ENCODE results near the gene MS4A10. TPM values are rescaled to one million over a fixed set of nuclear protein-coding genes. Genes with fewer than 3 reads are reported as not detected.

The MS4A10 gene
- total and polyA plus RNA-seq, 2 experiments from 2014 or later, result 0.21 to 0.47 TPM

DNA sequence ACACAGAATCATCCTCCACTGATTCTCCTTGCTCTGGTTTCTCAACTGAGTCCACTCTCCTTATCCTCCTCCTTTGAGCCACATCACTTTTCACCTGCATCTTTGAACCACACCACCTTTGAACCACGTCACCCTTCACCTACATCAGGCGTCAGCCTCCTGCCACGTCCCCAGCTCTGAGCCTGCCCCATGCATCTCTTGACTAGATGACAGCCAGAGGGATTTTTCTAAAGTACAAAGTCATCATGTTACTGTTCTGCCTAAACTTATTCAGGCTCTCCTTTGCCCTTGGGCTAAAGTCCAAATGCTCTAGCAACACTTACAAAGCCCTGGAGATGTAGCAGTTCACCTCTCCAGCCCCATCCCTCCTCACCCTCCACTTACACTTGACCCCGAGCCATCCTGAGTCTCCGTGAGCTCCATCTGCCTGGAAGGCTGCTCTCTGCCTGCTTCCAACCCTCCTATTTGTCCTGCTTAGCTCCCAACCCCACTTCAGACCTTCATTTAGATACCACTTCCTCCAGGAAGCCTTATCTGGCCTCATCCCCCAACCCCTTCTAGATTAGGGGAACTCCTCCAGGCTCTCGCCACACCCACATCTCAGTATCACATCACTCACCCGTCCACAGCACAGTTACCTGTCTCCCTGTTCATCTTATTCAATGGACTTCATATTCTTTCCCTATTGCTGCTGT is 3.7 kb upstream of the MS4A10 start:
- TF ChIP-seq EZH2phosphoT487 (IDR thresholded peaks at IDR 0.05; ENCODE audit: low read depth, severe bottlenecking, unreplicated experiment) (no peak), EZH2 (IDR thresholded peaks at IDR 0.05; ENCODE audit: borderline replicate concordance) (no peak)
- TF ChIP-seq, protein P1, sequence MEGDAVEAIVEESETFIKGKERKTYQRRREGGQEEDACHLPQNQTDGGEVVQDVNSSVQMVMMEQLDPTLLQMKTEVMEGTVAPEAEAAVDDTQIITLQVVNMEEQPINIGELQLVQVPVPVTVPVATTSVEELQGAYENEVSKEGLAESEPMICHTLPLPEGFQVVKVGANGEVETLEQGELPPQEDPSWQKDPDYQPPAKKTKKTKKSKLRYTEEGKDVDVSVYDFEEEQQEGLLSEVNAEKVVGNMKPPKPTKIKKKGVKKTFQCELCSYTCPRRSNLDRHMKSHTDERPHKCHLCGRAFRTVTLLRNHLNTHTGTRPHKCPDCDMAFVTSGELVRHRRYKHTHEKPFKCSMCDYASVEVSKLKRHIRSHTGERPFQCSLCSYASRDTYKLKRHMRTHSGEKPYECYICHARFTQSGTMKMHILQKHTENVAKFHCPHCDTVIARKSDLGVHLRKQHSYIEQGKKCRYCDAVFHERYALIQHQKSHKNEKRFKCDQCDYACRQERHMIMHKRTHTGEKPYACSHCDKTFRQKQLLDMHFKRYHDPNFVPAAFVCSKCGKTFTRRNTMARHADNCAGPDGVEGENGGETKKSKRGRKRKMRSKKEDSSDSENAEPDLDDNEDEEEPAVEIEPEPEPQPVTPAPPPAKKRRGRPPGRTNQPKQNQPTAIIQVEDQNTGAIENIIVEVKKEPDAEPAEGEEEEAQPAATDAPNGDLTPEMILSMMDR (IDR thresholded peaks at IDR 0.05; ENCODE audit: poor library complexity), result no peak
- Histone ChIP-seq H2AFZ (no peak overlapping the region), H3K4me1 (ENCODE audit: insufficient read depth) (no peaks in the 10 kb centered on the region), H3K79me2 (no peaks in the 10 kb centered on the region), H4K20me1 (ENCODE audit: insufficient read depth, poor library complexity, severe bottlenecking) (no peaks in the 10 kb centered on the region), H3K4me2 (no peak overlapping the region), H3K9me2 (replicated peaks; ENCODE audit: insufficient read depth) (no peaks in the 10 kb centered on the region), H3K9me3 (ENCODE audit: low read depth) (no peaks in the 10 kb centered on the region), H3K36me3 (replicated peaks; ENCODE audit: insufficient read depth, low read depth) (no peaks in the 10 kb centered on the region), H3K27me3 (no peaks in the 10 kb centered on the region), H3K4me3 (no peak overlapping the region), H3K27ac (no peak overlapping the region)
- 69% methylated on average over 7 of the region's 7 CpGs for WGBS (ENCODE audit: low lambda C conversion rate, missing lambda C conversion rate)
- no peak for DNase-seq (ENCODE audit: low spot score)

- Histone ChIP-seq H3K27ac (no peak overlapping the region), H3K4me2 (no peak overlapping the region), H3K4me1 (ENCODE audit: insufficient read depth) (peaks cover 2% of the 10 kb centered on the region), H3K9me2 (replicated peaks; ENCODE audit: insufficient read depth) (no peaks in the 10 kb centered on the region), H3K27me3 (no peaks in the 10 kb centered on the region), H3K4me3 (no peak overlapping the region), H3K9me3 (ENCODE audit: low read depth) (no peaks in the 10 kb centered on the region), H3K79me2 (no peaks in the 10 kb centered on the region), H4K20me1 (ENCODE audit: insufficient read depth, poor library complexity, severe bottlenecking) (no peaks in the 10 kb centered on the region), H3K36me3 (replicated peaks; ENCODE audit: insufficient read depth, low read depth) (no peaks in the 10 kb centered on the region), H2AFZ (no peak overlapping the region)
- no peak for TF ChIP-seq EZH2phosphoT487 (IDR thresholded peaks at IDR 0.05; ENCODE audit: low read depth, severe bottlenecking, unreplicated experiment)
- TF ChIP-seq EZH2 (IDR thresholded peaks at IDR 0.05; ENCODE audit: borderline replicate concordance), result no peak
- TF ChIP-seq, protein P1 (IDR thresholded peaks at IDR 0.05; ENCODE audit: poor library complexity), result no peak
- WGBS (ENCODE audit: low lambda C conversion rate, missing lambda C conversion rate), result 84% methylated on average over 4 of the region's 4 CpGs
- no peak for DNase-seq (ENCODE audit: low spot score)
These were observed 3.2 kb upstream of the MS4A10 start for GRCh38 chr11:60781981-60782316.

DNA sequence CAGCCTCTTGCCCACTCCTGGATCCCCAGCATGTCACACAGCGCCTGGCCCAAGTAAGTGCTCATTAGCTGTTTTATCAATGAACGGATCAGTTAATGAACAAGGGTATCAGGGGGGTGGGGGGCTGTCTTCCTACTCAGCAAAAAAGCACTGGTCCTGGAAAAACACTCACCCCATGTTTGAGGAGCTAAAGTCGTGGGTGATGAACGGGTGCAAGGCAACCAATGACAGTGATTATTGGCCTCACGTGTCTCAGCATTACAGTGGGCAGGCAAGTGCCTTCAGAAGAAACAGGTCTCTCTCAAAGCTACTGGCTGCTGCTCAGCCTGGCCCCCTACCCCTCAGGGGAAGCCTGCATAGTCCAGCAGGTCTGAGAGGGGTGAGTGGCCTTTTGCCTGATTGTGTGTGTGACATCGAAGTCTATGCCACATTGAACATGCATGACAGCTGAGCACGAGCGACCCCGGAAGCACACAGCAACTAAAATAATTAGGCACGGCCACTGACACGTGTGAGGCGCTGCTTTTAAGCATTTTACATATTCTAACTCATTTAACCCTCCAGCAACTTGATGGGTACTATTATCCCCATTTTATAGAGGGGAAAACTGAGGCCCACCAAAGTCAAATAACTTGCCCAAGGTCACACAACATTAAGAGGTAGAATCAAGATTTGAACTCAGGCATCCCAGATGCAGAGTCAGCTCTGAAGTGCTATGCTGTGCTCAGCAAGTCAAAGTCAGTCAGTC is 2.6 kb upstream of the MS4A10 start:
- 78% methylated on average over 12 of the region's 12 CpGs for WGBS (ENCODE audit: low lambda C conversion rate, missing lambda C conversion rate)
- H3K27ac ChIP-seq, result no peak overlapping the region

More for the DNA sequence above, 2.6 kb upstream of the MS4A10 start:
- DNase-seq (ENCODE audit: low spot score), result no peak
- Histone ChIP-seq H3K27me3 (no peaks in the 10 kb centered on the region), H3K79me2 (no peaks in the 10 kb centered on the region), H4K20me1 (ENCODE audit: insufficient read depth, poor library complexity, severe bottlenecking) (no peaks in the 10 kb centered on the region), H3K4me2 (no peak overlapping the region), H3K36me3 (replicated peaks; ENCODE audit: insufficient read depth, low read depth) (no peaks in the 10 kb centered on the region), H3K9me3 (ENCODE audit: low read depth) (no peaks in the 10 kb centered on the region), H3K4me1 (ENCODE audit: insufficient read depth) (peaks cover 5% of the 10 kb centered on the region), H3K4me3 (no peak overlapping the region), H2AFZ (no peak overlapping the region), H3K9me2 (replicated peaks; ENCODE audit: insufficient read depth) (no peaks in the 10 kb centered on the region)
- no peak for TF ChIP-seq EZH2phosphoT487 (IDR thresholded peaks at IDR 0.05; ENCODE audit: low read depth, severe bottlenecking, unreplicated experiment)
- TF ChIP-seq, protein P1 (IDR thresholded peaks at IDR 0.05; ENCODE audit: poor library complexity), result no peak
- no peak for TF ChIP-seq EZH2 (IDR thresholded peaks at IDR 0.05; ENCODE audit: borderline replicate concordance)
